Pulmonary artery endothelial cell (primary cell): ENCODE measurements around the gene BPTF. TPM values are rescaled to one million over a fixed set of nuclear protein-coding genes. Genes with fewer than 3 reads are reported as not detected.
"Not testable (repeated sequence)": the region's sequence is repeated elsewhere in the genome, so short reads cannot be mapped to it uniquely, and the experiment has no call there.

Source experiments
- DNase-seq: peaks from one replicate; pipeline ENCODE4 v3.0.0-alpha.2; 2011; ENCODE audit warnings: low read depth, low spot score
- total RNA-seq: library from RNA; depleted of rRNA; stranded (reverse); fragments of >200 nt; gene quantifications from 2 replicates; pipeline ENCODE4 v1.2.3, GENCODE V29; 2014

The BPTF gene
- total RNA-seq, 1 donor from 2014 or later, result 23.7 TPM

DNA sequence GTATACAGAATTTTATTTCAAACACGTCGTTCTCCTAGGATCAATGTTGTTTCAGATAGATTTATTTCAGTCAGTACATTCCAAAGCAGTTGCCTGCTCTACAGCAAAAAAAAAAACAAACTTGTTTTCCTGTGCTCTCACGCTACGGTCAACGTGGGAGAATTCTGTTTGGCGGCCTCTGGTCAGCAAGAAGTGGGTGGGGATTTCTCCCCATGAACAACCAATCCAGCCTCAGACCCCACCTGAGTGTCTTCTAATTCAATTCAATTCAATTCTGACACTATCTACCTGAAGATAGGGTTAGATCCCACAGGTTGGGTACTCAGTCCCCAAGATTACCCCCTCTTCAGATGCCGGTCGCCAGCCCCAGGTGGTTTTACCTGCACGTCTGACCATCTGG lies 148.9 kb downstream of the BPTF start:
- DNase-seq, result no peak

- no peak for DNase-seq
Measured at GRCh38 chr17:67974598-67975066, 149.3 kb downstream of the BPTF start.

DNA sequence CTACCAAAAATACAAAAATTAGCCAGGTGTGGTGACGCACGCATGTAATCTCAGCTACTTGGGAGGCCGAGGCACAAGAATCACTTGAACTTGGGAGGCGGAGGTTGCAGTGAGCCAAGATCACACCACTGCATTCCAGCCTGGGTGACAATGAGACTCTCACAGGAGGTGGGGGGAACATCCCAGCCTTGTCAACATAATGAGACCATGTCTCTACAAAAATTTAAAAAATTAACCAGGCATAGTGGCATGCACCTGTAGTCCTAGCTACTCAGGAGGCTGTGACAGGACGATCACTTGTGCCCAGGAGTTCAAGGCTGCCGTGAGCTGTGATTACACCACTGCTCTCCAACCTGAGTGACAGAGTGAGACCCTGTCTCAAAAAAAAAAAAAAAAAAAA lies 151.0 kb downstream of the BPTF start:
- not testable (repeated sequence) for DNase-seq

DNA sequence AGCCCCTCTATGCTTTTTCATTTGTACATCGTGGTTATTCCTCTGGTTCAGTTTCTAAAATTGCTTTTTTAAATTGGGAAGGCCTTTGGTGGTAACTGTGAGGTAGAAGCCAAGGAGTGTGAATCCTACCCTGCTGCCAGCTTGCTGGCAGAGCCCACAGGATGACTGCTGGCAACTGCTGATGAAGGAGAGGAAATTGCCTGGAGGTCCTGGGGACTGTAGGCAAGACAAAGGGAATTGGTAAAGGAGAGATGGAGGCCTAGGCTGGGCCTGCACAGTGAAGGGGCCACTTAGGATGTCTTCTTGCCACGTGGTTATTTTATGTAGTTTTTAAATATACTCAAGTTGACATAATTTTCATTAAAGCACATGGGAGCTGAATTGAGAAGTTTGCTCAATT lies 155.2 kb downstream of the BPTF start:
- no peak for DNase-seq

- not testable (repeated sequence) for DNase-seq
Measured at GRCh38 chr17:67980883-67981282, 155.6 kb downstream of the BPTF start.

GRCh38 chr17:67982034-67982640 lies 156.8 kb downstream of the BPTF start:
- DNase-seq, result no peak

DNA sequence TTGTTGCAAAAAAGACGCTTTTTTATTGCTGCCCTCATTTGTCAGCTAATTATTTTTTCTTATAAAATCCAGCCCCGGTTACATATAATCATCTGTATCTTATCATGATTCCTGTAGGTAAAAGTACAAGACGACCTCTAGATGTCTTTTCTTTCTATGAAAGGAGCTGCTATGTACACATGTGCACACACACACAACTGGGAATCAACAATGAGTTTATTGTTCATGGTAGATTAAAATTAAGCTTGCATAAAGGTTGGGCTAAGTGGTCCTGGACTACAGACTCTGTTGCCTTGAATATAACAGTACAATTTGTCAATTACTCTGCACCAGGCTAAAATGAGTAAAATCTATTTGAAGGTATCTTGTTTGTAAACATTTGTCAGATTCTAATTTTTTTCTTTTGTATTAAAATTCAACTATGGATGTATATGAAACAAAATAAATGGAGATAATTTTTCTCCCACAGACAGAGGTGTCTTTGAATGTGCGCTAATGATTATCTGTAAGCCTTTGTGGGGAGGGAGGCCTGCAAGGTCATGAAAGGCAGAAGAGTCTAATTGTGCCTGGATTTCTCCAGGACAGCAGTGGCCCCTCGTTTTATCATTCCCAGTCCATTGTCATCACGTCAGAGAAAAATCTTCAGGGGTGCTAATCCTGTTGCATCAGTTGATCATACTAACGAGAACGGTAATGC lies 157.5 kb downstream of the BPTF start:
- DNase-seq, result no peak

DNA sequence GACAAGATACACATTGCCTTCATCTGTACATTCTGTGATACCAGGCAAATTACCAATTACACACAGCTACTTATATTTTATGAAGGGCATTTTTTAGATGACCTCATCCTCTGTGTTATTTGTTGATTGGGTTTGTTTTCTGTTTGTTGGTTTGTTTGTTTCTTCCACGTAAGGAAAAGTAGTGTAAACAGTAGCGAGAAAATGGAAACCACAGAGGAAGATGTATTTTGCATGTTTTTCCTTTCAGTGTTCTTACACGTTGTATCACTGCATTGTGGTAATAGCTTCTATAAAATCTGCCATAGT lies 158.0 kb downstream of the BPTF start:
- no peak for DNase-seq

DNA sequence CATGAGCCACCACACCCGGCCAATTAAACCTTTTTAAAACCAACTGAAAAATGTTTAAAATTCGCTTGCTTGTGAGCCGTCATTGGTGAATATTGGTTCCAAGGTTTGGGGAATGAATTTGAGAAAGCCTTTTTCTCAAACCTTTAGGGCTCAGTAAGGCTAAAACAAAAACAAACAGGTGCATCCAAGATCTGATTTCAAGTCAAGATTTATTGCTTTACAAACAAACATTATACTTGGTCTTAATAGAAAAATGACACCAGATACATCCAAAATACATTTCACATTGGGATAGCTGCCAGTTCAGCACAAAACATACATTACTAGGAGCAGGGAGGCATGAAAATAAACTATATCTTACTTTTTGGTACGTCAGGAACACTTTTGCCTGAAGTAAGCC lies 165.6 kb downstream of the BPTF start:
- DNase-seq, result no peak

GRCh38 chr17:67992548-67993152 lies 167.3 kb downstream of the BPTF start:
- DNase-seq, result no peak

DNA sequence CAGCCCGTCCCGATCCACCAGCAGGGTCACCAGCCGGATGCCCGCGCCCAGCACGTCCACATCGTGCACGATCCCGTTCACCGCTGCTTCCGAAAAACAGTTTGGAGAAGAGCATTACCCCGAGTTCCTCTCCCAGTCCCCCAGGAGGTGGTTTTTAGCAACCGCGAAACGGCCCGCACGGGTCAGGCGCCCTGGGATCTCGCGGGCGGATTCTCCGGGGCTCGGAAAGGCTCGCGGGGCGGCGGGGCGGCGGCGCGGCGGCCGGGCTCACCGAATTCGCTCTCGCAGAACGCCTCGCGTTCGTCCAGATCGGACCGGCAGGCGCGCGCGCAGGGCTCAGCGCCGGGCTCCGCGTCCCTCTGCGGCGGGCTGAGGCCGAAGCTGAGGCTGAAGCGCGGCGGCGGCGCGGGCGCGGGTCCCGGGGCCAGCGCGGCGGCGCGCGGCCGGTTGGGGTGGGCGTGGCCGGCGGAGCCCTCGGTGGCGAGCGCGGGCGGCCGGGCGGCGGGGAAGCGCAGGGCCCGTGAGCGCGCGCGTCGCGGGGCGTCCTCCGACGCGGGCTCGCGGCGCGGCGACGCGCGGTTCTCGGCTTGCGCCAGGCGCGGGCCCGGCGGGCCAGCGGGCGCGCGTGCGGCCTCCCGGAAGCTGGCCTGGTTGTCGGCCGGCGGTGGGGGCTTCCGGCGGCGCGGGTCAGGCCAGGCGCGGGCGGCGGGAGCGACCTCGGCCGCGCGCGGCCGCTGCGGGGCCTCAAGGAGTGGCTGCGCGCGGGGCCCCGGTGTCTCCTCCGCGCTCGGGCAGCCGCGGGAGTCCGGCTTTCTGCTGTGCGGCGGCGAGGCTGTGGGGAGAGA lies 168.1 kb downstream of the BPTF start:
- DNase-seq, result peak; percentile 52

DNA sequence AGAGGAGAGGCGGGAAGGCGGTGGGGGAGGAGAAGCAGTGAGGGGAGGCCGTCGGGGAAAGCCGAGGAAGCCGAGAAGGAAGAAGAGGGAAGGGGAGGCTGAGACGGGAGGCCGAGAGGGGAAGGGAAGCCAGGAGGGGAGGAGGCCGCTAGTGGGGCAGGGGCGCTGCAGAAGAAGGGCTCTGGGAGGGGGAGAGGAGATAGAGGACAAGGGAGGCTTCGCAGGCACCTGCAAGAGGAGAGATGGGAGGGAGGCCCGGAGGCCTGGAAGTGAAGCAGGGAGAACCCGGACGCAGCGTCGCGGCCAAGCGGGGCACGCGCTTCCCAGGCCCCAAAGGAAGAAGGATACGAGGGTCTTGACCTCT lies 168.7 kb downstream of the BPTF start:
- no peak for DNase-seq

GRCh38 chr17:67994817-67995569 lies 169.7 kb downstream of the BPTF start:
- DNase-seq, result peak; percentile 88

DNA sequence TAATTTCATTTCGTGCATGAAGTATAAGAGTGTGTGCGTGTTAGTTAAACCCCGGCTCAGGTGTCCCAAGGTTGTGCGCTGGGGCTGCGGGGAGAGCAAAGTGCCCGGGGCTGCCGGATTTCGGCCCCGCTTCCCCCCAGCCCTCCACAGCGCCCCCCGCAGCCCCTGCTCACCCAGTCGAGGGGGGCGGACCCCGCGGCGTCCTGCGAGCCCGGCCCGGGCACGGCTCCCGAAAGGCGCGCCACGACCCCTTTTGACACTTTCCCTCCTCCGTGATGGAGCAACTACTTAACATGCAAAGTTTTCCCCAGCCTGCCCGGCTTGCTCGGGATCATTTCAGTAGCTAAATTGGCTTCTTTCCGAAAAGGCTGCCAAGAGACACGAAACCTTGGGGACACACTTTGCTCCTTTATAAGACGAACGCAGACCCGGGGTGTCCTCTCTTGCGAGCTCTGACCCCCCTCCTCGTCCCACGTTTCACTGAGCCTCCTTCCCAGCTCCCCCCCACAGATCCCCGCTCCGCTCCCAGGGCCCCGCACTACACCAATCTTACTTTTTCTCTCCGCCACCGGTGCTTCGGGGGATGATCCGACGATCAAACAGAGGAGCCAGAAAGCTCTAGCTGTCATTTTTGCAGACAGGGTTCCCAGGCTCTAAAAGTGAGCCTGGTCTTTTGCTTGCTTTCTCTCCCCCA lies 170.4 kb downstream of the BPTF start:
- DNase-seq, result no peak

GRCh38 chr17:67996301-67997171 lies 171.2 kb downstream of the BPTF start, which contains the start of gene C17orf58:
TSS of gene C17orf58 (minus strand) at chr17:67996469. CDS start at chr17:67996198, 271 bp downstream.
- not testable (repeated sequence) for DNase-seq

- no peak for DNase-seq
Measured at GRCh38 chr17:67998466-67998865, 173.2 kb downstream of the BPTF start.

- no peak for DNase-seq
Measured at GRCh38 chr17:67999291-67999911, 174.1 kb downstream of the BPTF start.

GRCh38 chr17:68004201-68004600 lies 178.9 kb downstream of the BPTF start:
- DNase-seq, result no peak

- DNase-seq, result no peak
Measured at GRCh38 chr17:68006797-68007196, 181.5 kb downstream of the BPTF start.
